MM.1S (cell line): ENCODE measurements around the gene HLA-DMB.

Source experiments
- CTCF ChIP-seq: fragments of 300-600 bp; sonication (generic); IDR thresholded peaks from 2 replicates; pipeline ENCODE4 v1.5.1; 2016; ENCODE audit warnings: antibody characterized with exemption, low read length, mixed read lengths
- EZH2 ChIP-seq: fragments of 300-600 bp; sonication (generic); optimal IDR thresholded peaks from 2 replicates; pipeline ENCODE3; 2017; ENCODE audit warnings: low read depth, mild to moderate bottlenecking, antibody characterized with exemption, low read length, mixed read lengths

- no peak for TF ChIP-seq CTCF
- no peak for TF ChIP-seq EZH2
Observed at GRCh38 chr6:32983964-32984621, 43.3 kb upstream of the HLA-DMB start.
